Measurements from ENCODE around the gene TET3.

- TF ChIP-seq CTCF (IDR thresholded peaks at IDR 0.05; ENCODE audit: poor library complexity) (no peak), EZH2phosphoT487 (IDR thresholded peaks at IDR 0.05; ENCODE audit: low read depth, severe bottlenecking, unreplicated experiment) (no peak)
Observed at GRCh38 chr2:74010087-74010541, 25.4 kb downstream of the TET3 start.
